K562 (cell line): ENCODE data around the gene NMNAT2. TPM values are rescaled to one million over a fixed set of nuclear protein-coding genes. Genes with fewer than 3 reads are reported as not detected.

ENCODE experiments used
- ATAC-seq: fragments of 200-7000 bp; cut with Tn5 transposase; 3 replicates; pipeline ENCODE4 v1.9.1; 2020; ENCODE audit warnings: moderate library complexity
- BruUV-seq: library from RNA; stranded (reverse); fragments of 400-500 nt; replicated peaks from 2 replicates; lab custom pipeline; 2021; lab: Mats Ljungman, UMichigan
- CTCF ChIA-PET: fragments of 300-600 bp; formaldehyde crosslinking; extraction: SDS; loops from one replicate; lab custom pipeline; 2021; ENCODE audit warnings: low intra/inter-chr PET ratio; lab: Yijun Ruan, JAX
- POLR2A ChIA-PET: fragments of 300-600, 350-650 bp; sonication (Branson Sonifier 250); formaldehyde crosslinking; extraction: SDS; loops from one replicate; lab custom pipeline; 2021; ENCODE audit warnings: antibody characterized with exemption, inconsistent platforms; lab: Yijun Ruan, JAX
- DNase-seq, 4 experiments: peaks; one replicate each; pipeline versions ENCODE4 v3.0.0 to v3.0.0-alpha.2; 2011 to 2018; ENCODE audit warnings: low spot score in 3 of 4, mixed read lengths in 3 of 4; ENCODE audit errors: extremely low read depth in 1 of 4
- FAIRE-seq: peaks from 2 replicates; lab custom pipeline; 2011; peaks lifted over from hg19 to GRCh38; lab: Jason Lieb, UNC
- H2AFZ ChIP-seq: 2 replicates; pipeline ENCODE4 v1.6.0; 2011; ENCODE audit warnings: low read depth, low read length, control low read depth, inconsistent platforms
- H3K27ac ChIP-seq: fragments of 200-600 bp; 3 replicates; pipeline ENCODE4 v1.8.0; 2011; ENCODE audit warnings: low read depth, mild to moderate bottlenecking, control low read depth, inconsistent platforms, low read length, moderate library complexity, mixed read lengths; ENCODE audit errors: extremely low read depth
- H3K27me3 ChIP-seq, 2 experiments: fragments of 300-600 bp in 1 of 2; 2 replicates in 1 of 2; 3 replicates in 1 of 2; pipeline versions ENCODE4 v1.6.0 to v1.8.0; 2011; ENCODE audit warnings: inconsistent platforms in 2 of 2, low read length in 2 of 2, mild to moderate bottlenecking in 1 of 2, mixed read lengths in 1 of 2, moderate library complexity in 1 of 2; ENCODE audit not compliant: control insufficient read depth in 2 of 2, insufficient read depth in 2 of 2
- H3K36me3 ChIP-seq: fragments of 300-600 bp; 3 replicates; pipeline ENCODE4 v1.8.0; 2011; ENCODE audit warnings: mild to moderate bottlenecking, low read length, inconsistent platforms; ENCODE audit not compliant: control insufficient read depth, insufficient read depth
- H3K4me1 ChIP-seq, 2 experiments: fragments of 200-600 bp in 1 of 2; replicated peaks in 1 of 2; 2 replicates in 1 of 2; 3 replicates in 1 of 2; pipeline versions ENCODE4 v1.5.1 to v1.8.0; 2011; ENCODE audit warnings: inconsistent platforms in 2 of 2, low read length in 2 of 2, mild to moderate bottlenecking in 1 of 2, mixed read lengths in 1 of 2, moderate library complexity in 1 of 2; ENCODE audit not compliant: control insufficient read depth in 2 of 2, insufficient read depth in 2 of 2
- H3K4me2 ChIP-seq: 2 replicates; pipeline ENCODE4 v1.6.1; 2011; ENCODE audit warnings: low read length, control low read depth, inconsistent platforms, mixed read lengths; ENCODE audit not compliant: insufficient read depth
- H3K4me3 ChIP-seq: fragments of 200-600 bp; sonication (generic), shearing (Covaris generic); 2 replicates; pipeline ENCODE4 v1.5.1; 2016; ENCODE audit warnings: control low read depth, inconsistent platforms
- H3K79me2 ChIP-seq: fragments of 200-600 bp; 3 replicates; pipeline ENCODE4 v1.8.0; 2011; ENCODE audit warnings: low read length, inconsistent platforms; ENCODE audit not compliant: control insufficient read depth, insufficient read depth
- H3K9ac ChIP-seq, 2 experiments: 2 replicates each; pipeline versions ENCODE4 v1.6.0 to v1.6.1; 2011; ENCODE audit warnings: low read depth in 2 of 2, low read length in 2 of 2, control low read depth in 1 of 2, inconsistent platforms in 1 of 2, mild to moderate bottlenecking in 1 of 2, mixed read lengths in 1 of 2; ENCODE audit not compliant: insufficient read depth in 1 of 2
- H3K9me1 ChIP-seq: one replicate; pipeline ENCODE4 v1.6.0; 2011; ENCODE audit warnings: inconsistent platforms, mild to moderate bottlenecking, low read length, moderate library complexity; ENCODE audit not compliant: control insufficient read depth, insufficient read depth
- H3K9me3 ChIP-seq: replicated peaks from 2 replicates; pipeline ENCODE4 v1.5.1; 2011; ENCODE audit warnings: low read depth, low read length, inconsistent platforms; ENCODE audit not compliant: control insufficient read depth, insufficient read depth
- H4K20me1 ChIP-seq: replicated peaks from 2 replicates; pipeline ENCODE4 v1.6.1; 2011; ENCODE audit warnings: low read length, inconsistent platforms, mixed read lengths; ENCODE audit not compliant: control insufficient read depth, insufficient read depth
- BRCA1 ChIP-seq, 2 experiments: fragments of 450-650 bp in 1 of 2; sonication (generic) in 1 of 2; formaldehyde crosslinking in 1 of 2; IDR thresholded peaks; 2 replicates each; pipeline versions ENCODE4 v1.5.0 to v1.6.1; 2017 to 2020; ENCODE audit warnings: mild to moderate bottlenecking in 1 of 2, missing genetic modification reagents in 1 of 2
- FOXK2 ChIP-seq, 2 experiments: fragments of 450-650 bp; IDR thresholded peaks in 1 of 2; conservative IDR thresholded peaks in 1 of 2; 2 replicates each; pipeline ENCODE4 v1.6.1; 2016; ENCODE audit warnings: low read depth in 2 of 2, mild to moderate bottlenecking in 1 of 2
- HMGN3 ChIP-seq: IDR thresholded peaks from 2 replicates; pipeline ENCODE4 v1.6.1; 2011; ENCODE audit warnings: borderline replicate concordance, low read depth, mild to moderate bottlenecking, mixed read lengths, low read length; ENCODE audit not compliant: insufficient read length; ENCODE audit errors: extremely low read depth
- NFRKB ChIP-seq: fragments of 450-650 bp; IDR thresholded peaks from 2 replicates; pipeline ENCODE4 v1.6.1; 2016; ENCODE audit warnings: low read depth
- PHF20 ChIP-seq: fragments of 450-650 bp; IDR thresholded peaks from 2 replicates; pipeline ENCODE4 v1.6.1; 2018; ENCODE audit not compliant: partially characterized antibody
- SMAD4 ChIP-seq: fragments of 250-450 bp; sonication (Bioruptor Pico); conservative IDR thresholded peaks from 2 replicates; pipeline ENCODE4 v1.8.0; 2021; ENCODE audit warnings: inconsistent platforms, mild to moderate bottlenecking, moderate library complexity
- ZBTB43 ChIP-seq: sonication (generic); formaldehyde crosslinking; IDR thresholded peaks from 2 replicates; pipeline ENCODE4 v1.8.0; 2023; ENCODE audit warnings: mild to moderate bottlenecking, missing genetic modification reagents
- ZMIZ1 ChIP-seq, 2 experiments: fragments of 150-350 bp in 1 of 2; IDR thresholded peaks; 2 replicates each; pipeline ENCODE4 v1.6.1; 2012 to 2016; ENCODE audit warnings: low read depth in 2 of 2, low read length in 2 of 2, mild to moderate bottlenecking in 1 of 2, moderate library complexity in 1 of 2
- ZNF12 ChIP-seq: sonication (generic); formaldehyde crosslinking; IDR thresholded peaks from 2 replicates; pipeline ENCODE4 v1.4.0; 2020; ENCODE audit warnings: mild to moderate bottlenecking, missing genetic modification reagents
- ZNF449 ChIP-seq: fragments of 250-450 bp; sonication (Bioruptor Pico); IDR thresholded peaks from 2 replicates; pipeline ENCODE4 v1.8.0; 2022; ENCODE audit warnings: moderate library complexity, mild to moderate bottlenecking, inconsistent platforms
- ZSCAN32 ChIP-seq: fragments of 450-650 bp; formaldehyde crosslinking; IDR thresholded peaks from 2 replicates; pipeline ENCODE4 v1.4.0; 2020; ENCODE audit warnings: mild to moderate bottlenecking, moderate library complexity
- WGBS: fragments of 100-300 bp; shearing (Covaris generic); methylation state at CpG from one replicate; pipeline ENCODE4 v1.1.6; 2016; ENCODE audit warnings: low coverage, mixed read lengths; ENCODE audit not compliant: insufficient coverage; ENCODE audit errors: missing lambda C conversion rate; 5-methylcytosine and 5-hydroxymethylcytosine counted together
- in situ Hi-C: fragments of 300-500 bp; cut with MboI; formaldehyde crosslinking; loops from 4 replicates; pipeline ENCODE4 v1.15.0; 2018; ENCODE audit warnings: inconsistent platforms, mixed read lengths
- intact Hi-C: fragments of 100-400 bp; cut with micrococcal nuclease; formaldehyde crosslinking; loops from 2 replicates; pipeline ENCODE4 v1.14.2; 2022
- polyA plus RNA-seq, 8 experiments: library from polyadenylated mRNA; depleted of rRNA in 4 of 8; stranded (reverse) in 5 of 8; unstranded in 3 of 8; fragments of >200 nt; fragmentation: Nextera tagmentation in 2 of 8; fragmentation: Illumina TruSeq in 1 of 8; extraction: Ambion mirVana in 2 of 8; extraction: Trizol in 1 of 8; gene quantifications; 2 replicates each; pipeline versions ENCODE4 v1.2.1 to v1.2.3, GENCODE V29; 2011 to 2014; ENCODE audit warnings: inconsistent platforms in 1 of 8, missing spikeins in 1 of 8
- total RNA-seq, 7 experiments: library from RNA; depleted of rRNA in 6 of 7; stranded (reverse); fragments of >200 nt in 6 of 7; fragmentation: Illumina TruSeq in 2 of 7; extraction: Trizol in 2 of 7; gene quantifications; 2 replicates each; pipeline versions ENCODE4 v1.2.1 to v1.2.3, GENCODE V29; 2011 to 2021; ENCODE audit warnings: low replicate concordance in 1 of 7

The NMNAT2 gene
- total and polyA plus RNA-seq, 9 of the 15 experiments (the other 6 are each of a cell fraction or from before 2014, with no cell fraction given): not detected

GRCh38 chr1:183277821-183278738 lies 140.1 kb downstream of the NMNAT2 start (continued):
- no peak for TF ChIP-seq ZMIZ1 (IDR thresholded peaks at IDR 0.05; ENCODE audit: low read depth in 2 of 2, low read length in 2 of 2)

GRCh38 chr1:183276386-183277080 lies 141.6 kb downstream of the NMNAT2 start:
- Histone ChIP-seq H3K27me3 (peaks cover 10 to 46% of the 10 kb centered on the region in 2 experiments; a peak in 3 of 5 replicates), H3K4me2 (no peak overlapping the region), H3K36me3 (no peaks in the 10 kb centered on the region), H3K27ac (no peak overlapping the region), H3K9me3 (no peaks in the 10 kb centered on the region), H3K79me2 (no peaks in the 10 kb centered on the region), H4K20me1 (0 out of 2 replicates have a peak, but pooled peaks cover under 1% of the 10 kb centered on the region), H3K4me1 (no peaks in the 10 kb centered on the region), H2AFZ (no peak overlapping the region), H3K4me3 (no peak overlapping the region), H3K9me1 (no peaks in the 10 kb centered on the region), H3K9ac (no peak overlapping the region)
- DNase-seq: no peak
- in situ Hi-C loops (no loop called here), intact Hi-C loops (no loop called here)
- FAIRE-seq: no peak
- 9% methylated on average over 9 of the region's 9 CpGs for WGBS
- POLR2A ChIA-PET: interaction anchor here (0.7 kb wide), 1 partner anchor 20 kb away, joined by 3 read pairs; no protein-coding TSS in a partner anchor
- ATAC-seq: no peak
- BruUV-seq: no TSS peak
- CTCF ChIA-PET: no interaction called here
- no peak for TF ChIP-seq ZBTB43
- TF ChIP-seq BRCA1 (IDR thresholded peaks at IDR 0.05): no peak
- TF ChIP-seq BRCA1 (CRISPR knock-in tag; IDR thresholded peaks at IDR 0.05): no peak
- TF ChIP-seq ZNF449 (CRISPR knock-in tag): no peak
- no peak for TF ChIP-seq HMGN3
- TF ChIP-seq ZNF12 (CRISPR knock-in tag): no peak
- TF ChIP-seq PHF20: no peak
- TF ChIP-seq FOXK2 (conservative IDR thresholded peaks at IDR 0.05 in 1 of 2, IDR thresholded peaks at IDR 0.05 in 1 of 2; ENCODE audit: low read depth in 2 of 2): no peak
- TF ChIP-seq SMAD4 (CRISPR knock-in tag): no peak
- no peak for TF ChIP-seq ZSCAN32 (CRISPR knock-in tag)
- no peak for TF ChIP-seq NFRKB
